CD4-positive, alpha-beta T cell (primary cell): ENCODE measurements around the gene PPP1R37. TPM values are rescaled to one million over a fixed set of nuclear protein-coding genes. Genes with fewer than 3 reads are reported as not detected.
A peak's percentile ranks its signal among the peaks of the same experiment; 100 is the strongest.

Experiments used
- ATAC-seq: fragments of 200-7000 bp; cut with Tn5 transposase; one replicate; pipeline ENCODE4 v1.10.0; 2022; ENCODE audit warnings: mild to moderate bottlenecking; ENCODE audit not compliant: poor library complexity
- CTCF ChIA-PET: fragments of 350-600 bp; sonication (Branson Sonifier 250); formaldehyde crosslinking; loops from one replicate; lab custom pipeline; 2021; ENCODE audit warnings: antibody characterized with exemption, inconsistent platforms; lab: Charles Lee
- POLR2A ChIA-PET: fragments of 350-600 bp; sonication (Branson Sonifier 250); formaldehyde crosslinking; loops from one replicate; lab custom pipeline; 2021; ENCODE audit warnings: antibody characterized with exemption, inconsistent platforms; lab: Charles Lee
- DNase-seq, 14 experiments: peaks; one replicate each; pipeline ENCODE4 v3.0.0-alpha.2; 2013 to 2020; ENCODE audit warnings: mixed read lengths in 2 of 14
- H3K27ac ChIP-seq, 2 donors: one replicate each; pipeline versions ENCODE4 v1.5.1 to v1.7.0; 2013; ENCODE audit warnings: low read length in 2 of 2, low read depth in 1 of 2, mild to moderate bottlenecking in 1 of 2
- H3K27me3 ChIP-seq, 2 experiments: 1 replicate in 1 of 2; 2 replicates in 1 of 2; pipeline versions ENCODE4 v1.6.1 to v1.7.0; 2013; ENCODE audit warnings: low read length in 2 of 2, control low read depth in 1 of 2, mild to moderate bottlenecking in 1 of 2, moderate library complexity in 1 of 2; ENCODE audit not compliant: insufficient read depth in 2 of 2, control insufficient read depth in 1 of 2
- H3K36me3 ChIP-seq: one replicate; pipeline ENCODE4 v1.6.1; 2013; ENCODE audit warnings: low read length, control low read depth; ENCODE audit not compliant: insufficient read depth
- H3K4me1 ChIP-seq: one replicate; pipeline ENCODE4 v1.6.1; 2013; ENCODE audit warnings: low read length, control low read depth; ENCODE audit not compliant: insufficient read depth
- H3K4me3 ChIP-seq: one replicate; pipeline ENCODE4 v1.5.1; 2013; ENCODE audit warnings: mild to moderate bottlenecking, low read length, moderate library complexity
- H3K9me3 ChIP-seq, 2 experiments: 1 replicate in 1 of 2; 2 replicates in 1 of 2; pipeline versions ENCODE4 v1.6.1 to v1.7.0; 2013; ENCODE audit warnings: low read length in 2 of 2, mild to moderate bottlenecking in 2 of 2, control low read depth in 1 of 2, moderate library complexity in 1 of 2; ENCODE audit not compliant: control insufficient read depth in 1 of 2, insufficient read depth in 1 of 2
- H3K27ac Mint-ChIP-seq: one replicate; pipeline ENCODE4 v1.8.0; 2020; ENCODE audit warnings: mixed read lengths
- H3K27me3 Mint-ChIP-seq: one replicate; pipeline ENCODE4 v1.8.0; 2021; ENCODE audit warnings: mixed read lengths
- H3K36me3 Mint-ChIP-seq: one replicate; pipeline ENCODE4 v1.8.0; 2021; ENCODE audit warnings: low read depth, mixed read lengths
- H3K4me1 Mint-ChIP-seq: one replicate; pipeline ENCODE4 v1.8.0; 2021; ENCODE audit warnings: low read depth, mixed read lengths
- H3K4me3 Mint-ChIP-seq: one replicate; pipeline ENCODE4 v1.8.0; 2020; ENCODE audit warnings: mild to moderate bottlenecking, mixed read lengths
- H3K9me3 Mint-ChIP-seq: one replicate; pipeline ENCODE4 v1.8.0; 2020; ENCODE audit warnings: mixed read lengths
- CTCF ChIP-seq: fragments of 200-600 bp; IDR thresholded peaks from one replicate; pipeline ENCODE4 v1.8.0; 2022; ENCODE audit warnings: antibody characterized with exemption, mild to moderate bottlenecking
- intact Hi-C, 2 experiments: fragments of 100-400 bp; cut with DNase I in 1 of 2; cut with micrococcal nuclease in 1 of 2; formaldehyde crosslinking; loops; one replicate each; pipeline versions ENCODE4 v1.15.1 to v1.9.0; 2023 to 2025; cut with DNase I, micrococcal nuclease
- polyA plus RNA-seq, 2 donors: library from polyadenylated mRNA; unstranded; fragments of 120-200 nt; gene quantifications; one replicate each; pipeline ENCODE4 v1.2.1, GENCODE V29; 2013
- total RNA-seq, 174 experiments: library from RNA in 2 of 174; stranded (reverse) in 2 of 174; gene quantifications; one replicate each; pipeline ENCODE4 v1.2.3 and lab custom pipeline; 2021 to 2026

PPP1R37 gene
- 10 to 100 TPM; 17.2 to 19.6 TPM for total RNA-seq
- polyA plus RNA-seq (2013, experiment 1 of 2), result 13.5 TPM
- 17.3 TPM for polyA plus RNA-seq (2013, experiment 2 of 2)
- 16.8 to 46.9 (median 30.3) reads per million in 172 experiments for total RNA-seq (lab: John Stamatoyannopoulos, UW)

GRCh38 chr19:45092747-45093678, at the start of gene PPP1R37:
PPP1R37 (plus strand) TSS chr19:45093179; CDS start chr19:45093326, 147 bp downstream.
- ChIA-PET CTCF (interaction anchor here (1.1 to 2.7 kb wide), 6 partner anchors 10 to 86 kb away, joined by 3 to 15 read pairs (median 7); partner anchors contain the start of genes BLOC1S3, GEMIN7 and TRAPPC6A), POLR2A (interaction anchor here (0.8 to 2.9 kb wide), 18 partner anchors 10 to 1629 kb away, joined by 3 to 81 read pairs (median 8); partner anchors contain the start of genes BLOC1S3, CLASRP, GEMIN7 and RELB)
- Mint-ChIP-seq H3K36me3 (peaks cover 22% of the 10 kb centered on the region), H3K9me3 (no peaks in the 10 kb centered on the region), H3K4me1 (peaks cover 66% of the 10 kb centered on the region), H3K27ac (peak within 1 kb of the TSS; percentile 97), H3K27me3 (no peaks in the 10 kb centered on the region), H3K4me3 (peak within 1 kb of the TSS; percentile 93)
- Histone ChIP-seq H3K27me3 (no peaks in the 10 kb centered on the region), H3K36me3 (peaks cover 21% of the 10 kb centered on the region), H3K27ac (peak within 1 kb of the TSS; percentile 64 to 91), H3K4me3 (peak within 1 kb of the TSS; percentile 97), H3K4me1 (peaks cover 88% of the 10 kb centered on the region), H3K9me3 (no peaks in the 10 kb centered on the region)
- TF ChIP-seq CTCF, result peak; percentile 27
- intact Hi-C loops, result loop anchor here (1.0 to 5.0 kb wide), 8 partner anchors 14 to 489 kb away; partner anchors contain the start of genes BLOC1S3 (in 2 of the 2), TRAPPC6A (in 2 of the 2), CLASRP (in 1 of the 2) and CLPTM1 (in 1 of the 2)
- ATAC-seq, result peak; percentile 72
- peak; percentile 83 to 98 (median 90) for DNase-seq

GRCh38 chr19:45045671-45046353, 47.2 kb upstream of the PPP1R37 start:
- Mint-ChIP-seq H3K4me3 (no peak overlapping the region), H3K9me3 (no peaks in the 10 kb centered on the region), H3K4me1 (peaks cover 50% of the 10 kb centered on the region), H3K27me3 (no peaks in the 10 kb centered on the region), H3K36me3 (peaks cover 79% of the 10 kb centered on the region), H3K27ac (no peak overlapping the region)
- POLR2A ChIA-PET, result no interaction called here
- no peaks in the 10 kb centered on the region for H3K27me3 ChIP-seq
- ATAC-seq (no peak), DNase-seq (no peak)
- H3K9me3 ChIP-seq, result no peaks in the 10 kb centered on the region
- peaks cover 58% of the 10 kb centered on the region for H3K36me3 ChIP-seq
- H3K4me1 ChIP-seq, result peaks cover 36% of the 10 kb centered on the region
- intact Hi-C loops, result no loop called here
- no peak overlapping the region for H3K27ac ChIP-seq
- TF ChIP-seq CTCF, result no peak
- H3K4me3 ChIP-seq, result no peak overlapping the region
- CTCF ChIA-PET, result interaction anchor here (2.3 kb wide), 1 partner anchor 14 kb away, joined by 8 read pairs; no protein-coding TSS in a partner anchor

GRCh38 chr19:45046355-45046754, 46.6 kb upstream of the PPP1R37 start:
- no peaks in the 10 kb centered on the region for H3K27me3 Mint-ChIP-seq
- peaks cover 78% of the 10 kb centered on the region for H3K36me3 Mint-ChIP-seq
- H3K27me3 ChIP-seq, result no peaks in the 10 kb centered on the region
- H3K9me3 ChIP-seq, result no peaks in the 10 kb centered on the region
- H3K27ac Mint-ChIP-seq, result no peak overlapping the region
- peaks cover 46% of the 10 kb centered on the region for H3K4me1 Mint-ChIP-seq
- intact Hi-C loops, result no loop called here
- DNase-seq (no peak), ATAC-seq (no peak)
- H3K4me3 ChIP-seq, result no peak overlapping the region
- no peak for TF ChIP-seq CTCF
- H3K36me3 ChIP-seq, result peaks cover 55% of the 10 kb centered on the region
- CTCF ChIA-PET, result interaction anchor here (2.3 kb wide), 1 partner anchor 13 kb away, joined by 8 read pairs; no protein-coding TSS in a partner anchor
- peaks cover 31% of the 10 kb centered on the region for H3K4me1 ChIP-seq
- no peak overlapping the region for H3K27ac ChIP-seq
- no peak overlapping the region for H3K4me3 Mint-ChIP-seq
- no peaks in the 10 kb centered on the region for H3K9me3 Mint-ChIP-seq
- POLR2A ChIA-PET, result no interaction called here
